Gastrocnemius medialis (tissue), 4 donors: ENCODE measurements around the gene ADCY4.
"Not testable (repeated sequence)": the region's sequence is repeated elsewhere in the genome, so short reads cannot be mapped to it uniquely, and the experiment has no call there.

Experiments used
- POLR2A ChIP-seq, 2 donors: fragments of 450-650 bp; IDR thresholded peaks; one replicate each; pipeline ENCODE4 v1.6.1; 2017; ENCODE audit warnings: antibody characterized with exemption in 2 of 2, mild to moderate bottlenecking in 2 of 2, moderate library complexity in 2 of 2
- TF ChIP-seq, protein P1 (sequence below), 5 experiments: fragments of 450-650 bp in 3 of 5; fragments of 200-600 bp in 2 of 5; sonication (generic) in 2 of 5; IDR thresholded peaks in 4 of 5; conservative IDR thresholded peaks in 1 of 5; 1 replicate in 4 of 5; 2 replicates in 1 of 5; pipeline ENCODE4 v1.5.1; 2016 to 2019; ENCODE audit warnings: antibody characterized with exemption in 5 of 5, mild to moderate bottlenecking in 3 of 5, moderate library complexity in 3 of 5

GRCh38 chr14:24371605-24372004 is 36.7 kb upstream of the ADCY4 start:
- TF ChIP-seq, protein P1, sequence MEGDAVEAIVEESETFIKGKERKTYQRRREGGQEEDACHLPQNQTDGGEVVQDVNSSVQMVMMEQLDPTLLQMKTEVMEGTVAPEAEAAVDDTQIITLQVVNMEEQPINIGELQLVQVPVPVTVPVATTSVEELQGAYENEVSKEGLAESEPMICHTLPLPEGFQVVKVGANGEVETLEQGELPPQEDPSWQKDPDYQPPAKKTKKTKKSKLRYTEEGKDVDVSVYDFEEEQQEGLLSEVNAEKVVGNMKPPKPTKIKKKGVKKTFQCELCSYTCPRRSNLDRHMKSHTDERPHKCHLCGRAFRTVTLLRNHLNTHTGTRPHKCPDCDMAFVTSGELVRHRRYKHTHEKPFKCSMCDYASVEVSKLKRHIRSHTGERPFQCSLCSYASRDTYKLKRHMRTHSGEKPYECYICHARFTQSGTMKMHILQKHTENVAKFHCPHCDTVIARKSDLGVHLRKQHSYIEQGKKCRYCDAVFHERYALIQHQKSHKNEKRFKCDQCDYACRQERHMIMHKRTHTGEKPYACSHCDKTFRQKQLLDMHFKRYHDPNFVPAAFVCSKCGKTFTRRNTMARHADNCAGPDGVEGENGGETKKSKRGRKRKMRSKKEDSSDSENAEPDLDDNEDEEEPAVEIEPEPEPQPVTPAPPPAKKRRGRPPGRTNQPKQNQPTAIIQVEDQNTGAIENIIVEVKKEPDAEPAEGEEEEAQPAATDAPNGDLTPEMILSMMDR (IDR thresholded peaks at IDR 0.05 in 4 of 5, conservative IDR thresholded peaks at IDR 0.05 in 1 of 5), result not testable (repeated sequence)
- not testable (repeated sequence) for TF ChIP-seq POLR2A (IDR thresholded peaks at IDR 0.05)
